HUDEP-2 (cell line): ENCODE measurements around the gene PTPRZ1.

Experiments
- DNase-seq, 76 experiments: peaks; one replicate each; lab custom pipeline; 2025; ENCODE audit not compliant: unreplicated experiment in 76 of 76; lab: John Stamatoyannopoulos, UW

The PTPRZ1 gene

GRCh38 chr7:121872831-121873288 is at the start of gene PTPRZ1:
TSS of gene PTPRZ1 (plus strand) at chr7:121873161. CDS start at chr7:121873500, 339 bp downstream.
- peak in 1 of 76 experiments; percentile 5 for DNase-seq

GRCh38 chr7:121824276-121824675 is 48.7 kb upstream of the PTPRZ1 start:
- no peak for DNase-seq

- DNase-seq, result no peak
Measured at GRCh38 chr7:121831351-121831750, 41.6 kb upstream of the PTPRZ1 start.

- no peak for DNase-seq
Measured at GRCh38 chr7:121831801-121832200, 41.2 kb upstream of the PTPRZ1 start.

GRCh38 chr7:121832347-121832746 is 40.6 kb upstream of the PTPRZ1 start:
- DNase-seq, result no peak

GRCh38 chr7:121833991-121834390 is 39.0 kb upstream of the PTPRZ1 start:
- no peak for DNase-seq

GRCh38 chr7:121837462-121837861 is 35.5 kb upstream of the PTPRZ1 start:
- DNase-seq, result no peak

GRCh38 chr7:121847041-121847440 is 25.9 kb upstream of the PTPRZ1 start:
- DNase-seq, result no peak

GRCh38 chr7:121853307-121853706 is 19.7 kb upstream of the PTPRZ1 start:
- no peak for DNase-seq

- DNase-seq, result no peak
Measured at GRCh38 chr7:121860953-121861352, 12.0 kb upstream of the PTPRZ1 start.

- DNase-seq, result no peak
Measured at GRCh38 chr7:121862591-121862990, 10.4 kb upstream of the PTPRZ1 start.

- DNase-seq, result no peak
Measured at GRCh38 chr7:121871188-121871587, 1.8 kb upstream of the PTPRZ1 start.

GRCh38 chr7:121873289-121874194 is 581 bp downstream of the PTPRZ1 start:
- peak in 2 of 76 experiments; percentile 1 to 5 for DNase-seq

- no peak for DNase-seq
Measured at GRCh38 chr7:121874298-121874697, 1.3 kb downstream of the PTPRZ1 start.

GRCh38 chr7:121875203-121875602 is 2.2 kb downstream of the PTPRZ1 start:
- DNase-seq, result no peak

GRCh38 chr7:121876656-121877500 is 3.9 kb downstream of the PTPRZ1 start:
- no peak for DNase-seq

- no peak for DNase-seq
Measured at GRCh38 chr7:121878918-121879464, 6.0 kb downstream of the PTPRZ1 start.

- DNase-seq, result no peak
Measured at GRCh38 chr7:121879544-121879943, 6.6 kb downstream of the PTPRZ1 start.

GRCh38 chr7:121882731-121883130 is 9.8 kb downstream of the PTPRZ1 start:
- DNase-seq, result no peak

GRCh38 chr7:121885166-121885920 is 12.4 kb downstream of the PTPRZ1 start:
- DNase-seq, result no peak
